Measurements from ENCODE around the gene PNMA6A.
"Not testable (repeated sequence)": the region's sequence is repeated elsewhere in the genome, so short reads cannot be mapped to it uniquely, and the experiment has no call there.

PNMA6A gene

DNA sequence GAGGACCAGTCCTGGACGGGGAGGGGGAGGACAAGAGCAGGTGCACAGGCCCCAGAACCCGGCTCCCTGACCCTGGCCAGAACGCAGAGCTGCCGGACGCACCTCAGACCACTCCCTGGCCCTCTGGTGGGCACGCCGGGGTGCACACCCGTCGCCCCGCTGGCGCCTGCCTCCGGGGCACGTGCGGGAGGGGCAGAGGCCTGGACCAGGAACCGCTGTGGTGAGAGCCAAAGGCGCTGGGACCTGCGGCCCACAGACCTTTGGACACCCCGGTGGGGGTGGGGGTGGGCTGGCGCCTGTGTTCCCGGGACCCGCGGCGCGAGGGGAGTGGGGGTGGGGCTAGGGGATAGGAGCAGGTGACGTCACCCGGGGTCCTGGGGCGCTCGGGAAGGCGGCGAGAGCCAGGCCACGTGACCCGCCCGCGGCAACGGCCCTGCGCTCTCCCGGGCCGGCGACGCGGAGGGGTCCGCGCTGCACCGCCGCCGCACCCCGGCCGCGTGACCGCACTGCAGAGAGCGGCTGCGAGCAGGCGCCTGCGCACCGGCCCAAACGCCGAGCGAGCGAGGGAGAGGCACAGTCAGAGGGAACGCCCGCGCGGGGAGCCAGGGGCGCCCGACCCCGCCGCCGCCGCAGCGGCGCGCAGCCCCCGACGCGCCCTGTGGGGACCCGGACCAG, at the start of gene PNMA6A:
Gene PNMA6A (plus strand): TSS at position 546 of the 675 bp plus-strand sequence. CDS start 609 bp downstream, outside the sequence.
- not testable (repeated sequence) for DNase-seq

DNA sequence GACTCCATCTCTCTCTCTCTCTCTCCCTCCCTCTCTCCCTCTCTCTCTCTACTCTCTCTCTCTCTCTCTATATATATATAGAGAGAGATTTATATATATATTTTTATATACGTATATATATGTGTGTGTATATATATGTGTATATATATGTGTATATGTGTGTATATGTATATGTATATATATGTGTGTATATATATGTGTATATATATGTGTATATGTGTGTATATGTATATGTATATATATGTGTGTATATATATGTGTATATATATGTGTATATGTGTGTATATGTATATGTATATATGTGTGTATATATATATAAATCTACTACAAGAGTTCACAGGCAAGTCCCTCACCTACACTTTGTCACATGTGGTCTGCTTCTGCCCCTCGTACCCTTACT, 45.8 kb upstream of the PNMA6A start:
- DNase-seq = not testable (repeated sequence)

DNA sequence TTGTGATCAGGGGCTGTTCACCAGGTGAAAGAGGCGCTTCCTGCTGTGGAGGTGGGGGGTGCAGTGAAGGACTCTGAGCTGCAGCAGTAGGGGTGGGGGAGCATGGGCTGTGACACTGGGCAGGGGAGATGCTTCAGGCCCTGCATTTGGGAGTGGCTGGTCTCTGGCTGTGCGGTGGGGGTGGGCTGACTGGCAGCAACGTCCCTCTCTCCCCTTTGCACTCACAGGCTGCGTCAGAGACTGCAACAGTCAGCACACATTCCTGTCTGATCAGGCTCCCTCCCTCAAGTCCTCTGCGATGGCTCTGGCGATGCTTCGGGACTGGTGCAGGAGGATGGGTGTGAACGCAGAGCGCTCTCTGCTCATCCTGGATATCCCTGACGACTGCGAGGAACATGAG, 43.8 kb upstream of the PNMA6A start:
- DNase-seq = not testable (repeated sequence)

DNA sequence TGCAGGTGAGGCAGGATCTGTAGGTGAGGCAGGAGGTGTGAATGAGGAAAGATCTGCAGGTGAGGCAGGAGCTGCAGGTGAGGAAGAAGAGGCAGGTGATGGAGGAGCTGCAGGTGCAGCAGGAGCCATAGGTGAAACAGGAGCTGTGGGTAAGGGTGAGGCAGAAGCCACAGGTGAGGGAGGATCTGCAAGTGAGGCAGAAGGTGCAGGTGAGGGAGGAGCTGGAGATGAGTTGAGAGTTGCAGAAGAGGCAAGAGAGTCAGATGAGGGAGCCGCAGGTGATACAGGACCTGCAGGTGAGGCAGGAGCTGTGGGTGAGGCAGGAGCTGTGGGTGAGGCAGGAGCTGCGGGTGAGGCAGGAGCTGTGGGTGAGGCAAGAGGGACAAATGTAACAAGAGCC, 43.1 kb upstream of the PNMA6A start:
- DNase-seq = no peak

DNA sequence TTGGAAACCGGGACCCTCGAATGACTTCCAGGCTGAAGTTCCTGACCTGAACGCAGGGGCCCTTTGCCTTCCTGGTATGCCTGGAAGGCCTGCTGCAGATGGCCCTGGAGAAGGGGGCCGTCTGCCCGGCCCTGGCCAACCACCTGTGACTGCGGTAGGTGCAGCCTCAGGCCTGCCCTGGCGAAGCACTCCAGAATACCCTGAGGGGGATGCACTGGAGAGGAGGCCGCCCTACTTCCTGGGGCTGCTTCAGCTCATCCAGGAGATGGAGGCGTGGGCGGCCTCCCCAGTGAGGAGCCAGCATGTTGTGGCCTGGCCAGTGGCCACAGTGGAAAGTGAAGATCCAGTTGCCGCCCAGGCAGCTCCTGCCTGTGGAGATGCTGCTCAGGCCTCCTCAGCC, 42.4 kb upstream of the PNMA6A start:
- no peak for DNase-seq

- DNase-seq = no peak
These were observed 41.5 kb upstream of the PNMA6A start for GRCh38 chrX:153030801-153031200.

GRCh38 chrX:153032397-153033118, 39.7 kb upstream of the PNMA6A start:
- peak; percentile 54 to 58 for DNase-seq

DNA sequence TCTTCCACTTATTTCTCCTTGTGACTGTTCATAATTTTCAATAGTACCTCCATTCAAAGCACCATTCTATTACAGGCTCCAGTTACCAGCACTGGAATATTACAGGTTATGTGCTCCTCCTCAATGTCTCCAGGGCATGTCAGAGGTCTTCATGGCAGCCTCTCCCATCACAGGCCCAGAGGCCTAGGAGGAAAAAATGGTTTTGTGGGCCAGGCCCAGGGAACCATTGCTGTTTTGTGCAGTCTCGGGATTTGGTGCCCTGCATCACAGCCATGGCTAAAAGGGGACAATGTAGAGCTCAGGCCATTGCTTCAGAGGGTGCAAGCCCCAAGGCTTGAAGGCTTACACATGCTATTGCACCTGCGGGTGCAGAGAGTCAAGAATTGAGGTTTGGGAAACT, 23.2 kb upstream of the PNMA6A start:
- no peak for DNase-seq

- no peak for DNase-seq
These were observed 19.7 kb upstream of the PNMA6A start for GRCh38 chrX:153052534-153052933.

- no peak for DNase-seq
These were observed 16.1 kb upstream of the PNMA6A start, which contains the start of gene PNMA3 for GRCh38 chrX:153055871-153056749. PNMA3 (plus strand) TSS chrX:153056470; CDS start chrX:153057056, 586 bp downstream.

GRCh38 chrX:153057281-153057680, 15.0 kb upstream of the PNMA6A start:
- DNase-seq = no peak

- no peak for DNase-seq
These were observed 12.8 kb upstream of the PNMA6A start for GRCh38 chrX:153059191-153060094.

DNA sequence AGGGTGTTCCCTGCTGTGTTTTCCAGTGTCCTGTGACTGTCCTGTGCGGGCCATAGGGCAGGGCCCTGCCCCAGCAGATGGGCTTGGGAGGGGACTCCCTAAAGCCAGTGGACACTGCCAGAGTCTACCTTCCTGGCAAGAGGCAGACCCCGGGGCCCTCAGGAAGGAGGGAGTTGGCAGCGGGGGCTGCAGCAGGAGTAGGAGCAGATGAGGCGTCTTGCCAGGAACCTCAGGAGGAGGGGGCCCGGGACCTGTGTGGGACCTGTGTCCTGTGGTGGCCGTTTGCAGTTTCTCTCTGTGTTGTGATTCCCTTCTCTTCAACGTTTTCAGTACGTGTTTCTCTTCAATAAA, 12.2 kb upstream of the PNMA6A start:
- DNase-seq = no peak

- no peak for DNase-seq
These were observed 10.5 kb upstream of the PNMA6A start for GRCh38 chrX:153061732-153062131.

GRCh38 chrX:153063315-153063714, 8.9 kb upstream of the PNMA6A start:
- DNase-seq = no peak

- DNase-seq = no peak
These were observed 8.2 kb upstream of the PNMA6A start for GRCh38 chrX:153064061-153064460.

DNA sequence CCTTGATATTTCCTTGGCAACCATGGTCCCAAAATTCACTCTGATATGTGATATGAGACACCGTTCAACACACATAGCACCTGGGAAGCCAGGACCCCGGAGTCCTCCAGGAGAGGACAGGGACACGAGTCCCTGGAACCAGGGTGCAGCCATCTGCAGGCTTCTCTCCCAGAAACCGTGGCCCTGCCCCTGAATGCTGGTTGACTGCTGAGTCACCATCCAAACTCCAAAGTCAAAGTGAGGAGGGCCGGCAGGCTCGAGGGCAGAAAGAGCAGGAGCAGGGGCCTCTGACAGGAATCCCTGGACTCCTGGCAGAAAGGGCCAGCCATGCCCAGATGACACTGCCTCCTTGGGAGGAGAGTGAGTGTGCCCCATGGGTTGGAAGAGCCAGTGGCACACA, 6.9 kb upstream of the PNMA6A start:
- no peak for DNase-seq

GRCh38 chrX:153066402-153066801, 5.9 kb upstream of the PNMA6A start:
- not testable (repeated sequence) for DNase-seq

GRCh38 chrX:153073331-153073730, 1.1 kb downstream of the PNMA6A start:
- DNase-seq = not testable (repeated sequence)

DNA sequence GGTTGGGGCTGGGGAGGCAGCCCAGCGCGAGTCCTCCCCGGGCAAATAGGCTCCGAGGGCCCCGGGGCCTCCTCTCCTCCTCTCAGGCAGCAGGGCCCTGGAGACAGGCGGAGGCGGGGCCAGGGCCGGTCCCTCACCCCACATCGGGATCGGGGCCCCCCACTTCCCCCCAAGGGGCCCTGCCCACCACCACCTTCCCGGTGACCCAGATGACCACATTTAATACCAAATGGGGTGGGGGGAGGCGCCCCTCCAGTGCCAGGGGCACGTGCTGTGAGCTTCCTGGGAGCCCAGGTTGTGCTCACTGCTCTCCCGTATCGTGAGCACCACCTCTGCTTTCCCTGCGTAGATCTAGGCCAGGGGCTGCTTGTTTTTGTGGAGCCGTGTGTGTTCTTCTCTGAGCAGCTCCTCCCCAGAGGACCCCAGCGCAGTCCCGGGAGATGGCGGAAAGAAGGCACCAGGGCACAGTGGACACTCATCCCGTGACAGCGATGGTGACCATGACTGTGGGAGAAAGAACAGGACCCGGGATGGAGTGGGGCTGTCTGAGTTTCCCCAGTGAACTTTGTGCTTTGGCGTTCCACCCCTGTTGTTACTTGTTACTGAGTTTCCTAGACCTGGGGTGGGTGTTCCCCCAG, 2.1 kb downstream of the PNMA6A start:
- no peak for DNase-seq

DNA sequence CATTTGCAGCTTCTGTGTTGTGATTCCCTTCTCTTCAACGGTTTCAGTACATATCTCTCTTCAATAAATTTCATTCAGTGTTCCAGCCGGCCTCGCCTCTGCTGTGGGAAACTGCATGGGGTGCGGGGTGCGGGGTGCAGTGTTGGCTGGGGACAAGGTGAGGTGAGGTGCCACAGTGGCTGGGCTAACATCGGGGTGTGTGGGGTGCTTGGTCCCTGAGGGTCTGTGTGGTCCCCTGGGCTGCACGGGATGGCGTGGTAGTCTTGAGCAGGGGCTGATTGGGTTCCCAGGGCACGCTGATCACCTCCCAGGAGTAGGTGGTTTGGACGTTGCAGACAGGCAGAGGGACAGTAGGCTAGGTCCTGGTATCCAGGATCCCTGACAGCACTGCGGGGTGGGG, 2.7 kb downstream of the PNMA6A start:
- no peak for DNase-seq

DNA sequence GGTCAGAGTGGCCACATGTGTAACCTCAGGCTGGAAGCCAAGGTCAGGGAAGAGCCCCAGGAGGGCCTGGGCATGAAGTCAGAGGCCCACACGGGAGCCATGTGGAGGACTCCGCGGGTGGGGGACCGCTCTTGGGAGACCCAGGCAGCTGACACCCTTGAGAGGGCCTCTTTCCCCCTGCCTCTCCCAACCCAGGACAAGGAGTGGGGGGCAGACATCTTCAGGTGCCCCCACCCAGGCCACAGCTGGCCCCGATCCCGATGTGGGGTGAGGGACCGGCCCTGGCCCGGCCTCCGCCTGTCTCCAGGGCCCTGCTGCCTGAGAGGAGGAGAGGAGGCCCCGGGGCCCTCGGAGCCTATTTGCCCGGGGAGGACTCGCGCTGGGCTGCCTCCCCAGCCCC, 3.1 kb downstream of the PNMA6A start:
- no peak for DNase-seq

Measured in activated CD4-positive, alpha-beta T cell treated with anti-CD3 and anti-CD28 coated beads for 4 hours (primary cell).